ENCODE measurements around the gene MAPK8IP1.

- TF ChIP-seq POLR2AphosphoS5 (IDR thresholded peaks at IDR 0.05; ENCODE audit: borderline replicate concordance, low read depth, low read length) (no peak), EZH2 (IDR thresholded peaks at IDR 0.05) (no peak)
Measured at GRCh38 chr11:45870706-45871105, 14.7 kb upstream of the MAPK8IP1 start.

Data from SK-N-MC (cell line).